HL-60 (cell line): ENCODE results near the gene MYO5C.

Experiments
- CTCF ChIP-seq: IDR thresholded peaks from one replicate; pipeline ENCODE4 v1.5.1; 2011; ENCODE audit warnings: low read length, control low read depth, inconsistent platforms; ENCODE audit not compliant: insufficient read depth
- GABPA ChIP-seq: IDR thresholded peaks from 2 replicates; pipeline ENCODE4 v1.6.1; 2012; ENCODE audit warnings: low read depth
- POLR2AphosphoS5 ChIP-seq: IDR thresholded peaks from 2 replicates; pipeline ENCODE4 v1.6.1; 2012; ENCODE audit warnings: low read depth
- SPI1 ChIP-seq: IDR thresholded peaks from 2 replicates; pipeline ENCODE4 v1.6.1; 2012; ENCODE audit warnings: low read depth, mild to moderate bottlenecking, borderline replicate concordance
- TF ChIP-seq, protein P1 (sequence below): IDR thresholded peaks from 2 replicates; pipeline ENCODE4 v1.6.1; 2012; ENCODE audit warnings: low read depth; ENCODE audit not compliant: insufficient replicate concordance

- no peak for TF ChIP-seq POLR2AphosphoS5
- TF ChIP-seq CTCF, result no peak
- no peak for TF ChIP-seq GABPA
- TF ChIP-seq, protein P1, sequence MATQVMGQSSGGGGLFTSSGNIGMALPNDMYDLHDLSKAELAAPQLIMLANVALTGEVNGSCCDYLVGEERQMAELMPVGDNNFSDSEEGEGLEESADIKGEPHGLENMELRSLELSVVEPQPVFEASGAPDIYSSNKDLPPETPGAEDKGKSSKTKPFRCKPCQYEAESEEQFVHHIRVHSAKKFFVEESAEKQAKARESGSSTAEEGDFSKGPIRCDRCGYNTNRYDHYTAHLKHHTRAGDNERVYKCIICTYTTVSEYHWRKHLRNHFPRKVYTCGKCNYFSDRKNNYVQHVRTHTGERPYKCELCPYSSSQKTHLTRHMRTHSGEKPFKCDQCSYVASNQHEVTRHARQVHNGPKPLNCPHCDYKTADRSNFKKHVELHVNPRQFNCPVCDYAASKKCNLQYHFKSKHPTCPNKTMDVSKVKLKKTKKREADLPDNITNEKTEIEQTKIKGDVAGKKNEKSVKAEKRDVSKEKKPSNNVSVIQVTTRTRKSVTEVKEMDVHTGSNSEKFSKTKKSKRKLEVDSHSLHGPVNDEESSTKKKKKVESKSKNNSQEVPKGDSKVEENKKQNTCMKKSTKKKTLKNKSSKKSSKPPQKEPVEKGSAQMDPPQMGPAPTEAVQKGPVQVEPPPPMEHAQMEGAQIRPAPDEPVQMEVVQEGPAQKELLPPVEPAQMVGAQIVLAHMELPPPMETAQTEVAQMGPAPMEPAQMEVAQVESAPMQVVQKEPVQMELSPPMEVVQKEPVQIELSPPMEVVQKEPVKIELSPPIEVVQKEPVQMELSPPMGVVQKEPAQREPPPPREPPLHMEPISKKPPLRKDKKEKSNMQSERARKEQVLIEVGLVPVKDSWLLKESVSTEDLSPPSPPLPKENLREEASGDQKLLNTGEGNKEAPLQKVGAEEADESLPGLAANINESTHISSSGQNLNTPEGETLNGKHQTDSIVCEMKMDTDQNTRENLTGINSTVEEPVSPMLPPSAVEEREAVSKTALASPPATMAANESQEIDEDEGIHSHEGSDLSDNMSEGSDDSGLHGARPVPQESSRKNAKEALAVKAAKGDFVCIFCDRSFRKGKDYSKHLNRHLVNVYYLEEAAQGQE, result no peak
- no peak for TF ChIP-seq SPI1
Measured at GRCh38 chr15:52281085-52282035, 14.2 kb downstream of the MYO5C start.
